ENCODE results near the gene KHSRP. TPM values are rescaled to one million over a fixed set of nuclear protein-coding genes. Genes with fewer than 3 reads are reported as not detected.
"Not testable (repeated sequence)": the region's sequence is repeated elsewhere in the genome, so short reads cannot be mapped to it uniquely, and the experiment has no call there.

The KHSRP gene
- total and polyA plus RNA-seq, 9 donors, result 56.2 to 260 (median 250) TPM

- intact Hi-C loops (cut with DNase I), result no loop called here
- no peak for DNase-seq
- Histone ChIP-seq H3K9me3 (no peaks in the 10 kb centered on the region), H3K4me3 (no peak overlapping the region), H3K4me1 (ENCODE audit: insufficient read depth) (no peaks in the 10 kb centered on the region), H3K27ac (no peak overlapping the region), H3K36me3 (no peaks in the 10 kb centered on the region), H3K27me3 (no peaks in the 10 kb centered on the region)
- WGBS, 3 donors, result 90 to 94% (median 93%) methylated on average over 10 of the region's 10 CpGs
- no peak for TF ChIP-seq EP300 (IDR thresholded peaks at IDR 0.05)
- no peak for TF ChIP-seq POLR2A (IDR thresholded peaks at IDR 0.05)
- TF ChIP-seq CTCF (IDR thresholded peaks at IDR 0.05), result no peak
Measured at GRCh38 chr19:6402058-6402457, 22.6 kb downstream of the KHSRP start.

GRCh38 chr19:6400062-6400944 is 24.3 kb downstream of the KHSRP start:
- H3K9me3 ChIP-seq; H3K4me1 ChIP-seq (ENCODE audit: insufficient read depth); H3K27me3 ChIP-seq; H3K27ac ChIP-seq; H3K4me3 ChIP-seq; intact Hi-C loops (cut with DNase I); H3K36me3 ChIP-seq; DNase-seq: not testable (repeated sequence)
- WGBS, 3 donors, result 85 to 89% (median 87%) methylated on average over 23 of the region's 23 CpGs

GRCh38 chr19:6396305-6396704 is 28.3 kb downstream of the KHSRP start:
- TF ChIP-seq POLR2A (IDR thresholded peaks at IDR 0.05) (no peak), EP300 (IDR thresholded peaks at IDR 0.05) (no peak), CTCF (IDR thresholded peaks at IDR 0.05) (no peak)
- Histone ChIP-seq H3K36me3 (no peaks in the 10 kb centered on the region), H3K27ac (no peak overlapping the region), H3K4me1 (ENCODE audit: insufficient read depth) (peaks cover 4% of the 10 kb centered on the region), H3K9me3 (no peaks in the 10 kb centered on the region), H3K27me3 (no peaks in the 10 kb centered on the region), H3K4me3 (no peak overlapping the region)
- intact Hi-C loops (cut with DNase I), result no loop called here
- WGBS, 3 donors, result 91 to 95% (median 94%) methylated on average over 12 of the region's 12 CpGs
- no peak for DNase-seq

GRCh38 chr19:6394831-6395230 is 29.8 kb downstream of the KHSRP start:
- intact Hi-C loops (cut with DNase I), result no loop called here
- Histone ChIP-seq H3K9me3 (no peaks in the 10 kb centered on the region), H3K4me1 (ENCODE audit: insufficient read depth) (peaks cover 4% of the 10 kb centered on the region), H3K27ac (no peak overlapping the region), H3K27me3 (no peaks in the 10 kb centered on the region), H3K4me3 (no peak overlapping the region), H3K36me3 (no peaks in the 10 kb centered on the region)
- no peak for DNase-seq
- WGBS, 3 donors, result 81 to 86% (median 84%) methylated on average over 3 of the region's 3 CpGs
- TF ChIP-seq EP300 (IDR thresholded peaks at IDR 0.05), result no peak
- no peak for TF ChIP-seq CTCF (IDR thresholded peaks at IDR 0.05)
- no peak for TF ChIP-seq POLR2A (IDR thresholded peaks at IDR 0.05)

- no peaks in the 10 kb centered on the region for H3K9me3 ChIP-seq
- no peaks in the 10 kb centered on the region for H3K36me3 ChIP-seq
- H3K27me3 ChIP-seq, result no peaks in the 10 kb centered on the region
- 22 to 28% (median 24%) methylated on average over 14 of the region's 14 CpGs for WGBS, 3 donors
- DNase-seq, result no peak
- TF ChIP-seq EP300 (IDR thresholded peaks at IDR 0.05) (no peak), CTCF (IDR thresholded peaks at IDR 0.05) (no peak), POLR2A (IDR thresholded peaks at IDR 0.05) (no peak)
- H3K4me1 ChIP-seq (ENCODE audit: insufficient read depth), result peaks cover 4% of the 10 kb centered on the region
- peak overlapping the region; percentile 75 for H3K4me3 ChIP-seq
- peak overlapping the region; percentile 74 to 97 for H3K27ac ChIP-seq
- intact Hi-C loops (cut with DNase I), result no loop called here
Measured at GRCh38 chr19:6393983-6394412, 30.6 kb downstream of the KHSRP start.

Data from ovary (tissue), 9 donors.